Upper lobe of right lung (tissue), 1 donor: ENCODE measurements around the gene PHPT1. TPM values are rescaled to one million over a fixed set of nuclear protein-coding genes. Genes with fewer than 3 reads are reported as not detected.

Experiments
- ATAC-seq: fragments of 200-7000 bp; cut with Tn5 transposase; one replicate; pipeline ENCODE4 v1.9.1; 2020; ENCODE audit warnings: mild to moderate bottlenecking, moderate library complexity
- DNase-seq: peaks from one replicate; pipeline ENCODE4 v3.0.0-alpha.2; 2020
- H3K27ac ChIP-seq: fragments of 200-600 bp; one replicate; pipeline ENCODE4 v1.8.0; 2022
- H3K27me3 ChIP-seq: fragments of 200-600 bp; one replicate; pipeline ENCODE4 v1.8.0; 2022; ENCODE audit warnings: mild to moderate bottlenecking
- H3K36me3 ChIP-seq: fragments of 200-600 bp; one replicate; pipeline ENCODE4 v1.8.0; 2022
- H3K4me1 ChIP-seq: fragments of 200-600 bp; one replicate; pipeline ENCODE4 v1.8.0; 2022
- H3K4me3 ChIP-seq: fragments of 200-600 bp; one replicate; pipeline ENCODE4 v1.8.0; 2022; ENCODE audit warnings: mild to moderate bottlenecking
- H3K9me3 ChIP-seq: fragments of 200-600 bp; one replicate; pipeline ENCODE4 v1.8.0; 2022
- CTCF ChIP-seq: fragments of 200-600 bp; IDR thresholded peaks from one replicate; pipeline ENCODE4 v1.8.0; 2022; ENCODE audit warnings: antibody characterized with exemption
- intact Hi-C: fragments of 100-400 bp; cut with DNase I; formaldehyde crosslinking; loops from one replicate; pipeline ENCODE4 v1.11.0; 2022
- total RNA-seq: library from RNA; stranded (reverse); fragmentation: NEBNext Ultra II Directional; extraction: Animal tissue kit (Norgen Biotek cat#: 25700); gene quantifications from one replicate; pipeline ENCODE4 v1.2.1, GENCODE V29; 2021
- donor health status: DM: no; HTN: yes; CAD: no; lungs with severe emphysema.

Gene PHPT1
- total RNA-seq, 1 donor from 2014 or later: 82.1 TPM

GRCh38 chr9:136821826-136822544 is 27.2 kb upstream of the PHPT1 start:
- DNase-seq: no peak
- no peaks in the 10 kb centered on the region for H3K27me3 ChIP-seq
- peak overlapping the region; percentile 23 for H3K4me3 ChIP-seq
- peaks cover 6% of the 10 kb centered on the region for H3K4me1 ChIP-seq
- ATAC-seq: no peak
- H3K27ac ChIP-seq: no peak overlapping the region
- peaks cover 25% of the 10 kb centered on the region for H3K36me3 ChIP-seq
- no peak for TF ChIP-seq CTCF
- intact Hi-C loops: no loop called here
- no peaks in the 10 kb centered on the region for H3K9me3 ChIP-seq

GRCh38 chr9:136823136-136824046 is 25.8 kb upstream of the PHPT1 start:
- H3K27me3 ChIP-seq: no peaks in the 10 kb centered on the region
- H3K9me3 ChIP-seq: no peaks in the 10 kb centered on the region
- peaks cover 6% of the 10 kb centered on the region for H3K4me1 ChIP-seq
- H3K36me3 ChIP-seq: peaks cover 31% of the 10 kb centered on the region
- intact Hi-C loops: no loop called here
- no peak for TF ChIP-seq CTCF
- H3K4me3 ChIP-seq: no peak overlapping the region
- DNase-seq (no peak), ATAC-seq (no peak)
- H3K27ac ChIP-seq: no peak overlapping the region

- TF ChIP-seq CTCF: no peak
- no peak overlapping the region for H3K4me3 ChIP-seq
- no peak for DNase-seq
- peaks cover 44% of the 10 kb centered on the region for H3K36me3 ChIP-seq
- intact Hi-C loops: no loop called here
- H3K27ac ChIP-seq: no peak overlapping the region
- no peak for ATAC-seq
- H3K9me3 ChIP-seq: no peaks in the 10 kb centered on the region
- H3K27me3 ChIP-seq: no peaks in the 10 kb centered on the region
- peaks cover 6% of the 10 kb centered on the region for H3K4me1 ChIP-seq
Observed at GRCh38 chr9:136824496-136825225, 24.5 kb upstream of the PHPT1 start.

GRCh38 chr9:136825295-136826187 is 23.7 kb upstream of the PHPT1 start:
- no peaks in the 10 kb centered on the region for H3K9me3 ChIP-seq
- intact Hi-C loops: no loop called here
- H3K36me3 ChIP-seq: peaks cover 53% of the 10 kb centered on the region
- ATAC-seq (no peak), DNase-seq (no peak)
- H3K4me1 ChIP-seq: peaks cover 6% of the 10 kb centered on the region
- no peaks in the 10 kb centered on the region for H3K27me3 ChIP-seq
- no peak overlapping the region for H3K27ac ChIP-seq
- no peak overlapping the region for H3K4me3 ChIP-seq
- no peak for TF ChIP-seq CTCF

GRCh38 chr9:136826188-136826541 is 23.0 kb upstream of the PHPT1 start:
- DNase-seq (no peak), ATAC-seq (no peak)
- Histone ChIP-seq H3K36me3 (peaks cover 57% of the 10 kb centered on the region), H3K4me3 (no peak overlapping the region), H3K4me1 (peaks cover under 1% of the 10 kb centered on the region), H3K9me3 (no peaks in the 10 kb centered on the region), H3K27ac (no peak overlapping the region), H3K27me3 (no peaks in the 10 kb centered on the region)
- TF ChIP-seq CTCF: no peak
- intact Hi-C loops: no loop called here
